GM11168 (cell line): ENCODE measurements around the gene RSPH9.

ENCODE experiments used
- in situ Hi-C: fragments of 300-500 bp; cut with MboI; formaldehyde crosslinking; loops from one replicate; pipeline ENCODE4 v1.12.0; 2022; ENCODE audit warnings: low sequenced_read_pairs; ENCODE audit not compliant: unreplicated experiment

RSPH9 gene

DNA sequence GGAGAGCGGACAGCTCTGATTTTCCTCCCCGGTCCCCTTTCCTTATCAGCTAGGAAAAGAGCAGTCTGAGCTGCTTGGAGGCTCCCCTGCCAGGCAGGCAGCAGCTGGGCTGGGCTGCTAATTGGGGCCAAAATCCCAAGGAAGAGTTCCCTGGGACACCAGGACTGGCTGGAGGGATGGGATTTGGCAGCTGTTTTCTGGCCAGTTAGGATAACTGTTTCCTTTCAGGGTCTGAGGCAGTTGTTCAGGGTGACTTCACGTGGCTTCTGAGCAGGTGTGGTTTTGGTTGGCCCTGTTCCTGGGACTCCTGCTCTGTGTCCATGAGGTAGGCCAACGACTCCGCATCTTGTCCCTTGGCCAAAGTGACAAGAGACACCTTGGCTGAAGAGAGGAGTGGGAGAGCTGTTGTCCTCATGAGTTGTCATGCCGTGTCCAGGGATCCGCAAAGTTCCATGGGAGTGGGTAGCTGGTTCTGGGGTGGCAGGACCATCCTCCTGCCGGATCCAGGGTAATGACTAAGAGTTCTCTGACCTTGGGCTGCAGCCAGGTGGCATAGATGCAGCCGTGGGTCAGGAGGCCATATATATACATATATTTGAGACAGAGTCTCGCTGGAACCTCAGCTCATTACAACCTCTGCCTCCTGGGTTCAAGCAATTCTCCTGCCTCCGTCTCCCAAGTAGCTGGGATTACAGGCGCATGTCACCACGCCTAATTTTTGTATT, 21.5 kb downstream of the RSPH9 start:
- in situ Hi-C loops, result loop anchor here (25.0 kb wide), 1 partner anchor 421 kb away; no protein-coding TSS in a partner anchor

DNA sequence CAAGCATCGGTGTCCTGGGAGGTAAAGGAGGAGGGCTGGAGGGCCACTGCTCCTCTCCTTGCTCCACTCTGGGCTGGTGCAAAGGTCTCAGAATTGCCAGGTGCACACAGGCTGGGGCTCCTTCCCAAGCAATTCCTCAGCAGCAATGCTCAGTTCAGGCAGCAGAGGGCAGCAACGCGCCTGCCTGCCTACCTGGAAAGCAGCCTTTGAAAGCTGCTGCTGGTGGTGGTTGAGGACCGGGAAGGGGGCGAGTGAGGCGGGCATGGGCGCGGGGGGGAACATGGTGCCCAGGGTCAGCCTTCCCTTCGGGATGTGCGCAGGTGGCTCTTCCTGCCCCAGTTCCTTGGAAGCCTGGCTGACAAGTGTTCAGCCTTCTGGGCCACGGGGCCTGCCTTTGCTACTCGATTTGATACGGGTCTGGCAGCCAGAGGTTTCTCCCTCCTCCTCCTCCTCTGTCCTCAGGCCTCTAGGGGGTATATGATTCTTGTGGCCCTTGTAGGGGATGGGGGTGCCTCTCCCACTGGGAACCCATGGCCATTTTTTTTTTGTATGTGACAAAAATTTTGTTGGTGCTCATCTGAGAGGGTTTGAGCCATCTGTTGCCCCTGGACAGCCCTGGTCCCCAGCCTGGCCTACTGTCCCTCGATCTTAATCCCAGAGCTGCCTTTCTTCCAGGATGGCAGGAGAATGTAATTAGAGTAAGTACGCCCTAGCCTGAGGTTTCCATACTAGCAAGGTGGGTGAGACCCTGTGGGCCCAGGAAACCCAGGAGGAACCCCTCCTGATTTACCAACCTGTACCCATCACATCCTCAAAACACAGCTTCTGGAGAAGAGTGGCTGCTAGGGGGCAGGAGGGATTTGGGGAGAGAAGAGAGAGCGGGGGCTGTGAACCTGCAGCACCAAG, 22.7 kb downstream of the RSPH9 start:
- in situ Hi-C loops, result loop anchor here (25.0 kb wide), 1 partner anchor 420 kb away; no protein-coding TSS in a partner anchor

DNA sequence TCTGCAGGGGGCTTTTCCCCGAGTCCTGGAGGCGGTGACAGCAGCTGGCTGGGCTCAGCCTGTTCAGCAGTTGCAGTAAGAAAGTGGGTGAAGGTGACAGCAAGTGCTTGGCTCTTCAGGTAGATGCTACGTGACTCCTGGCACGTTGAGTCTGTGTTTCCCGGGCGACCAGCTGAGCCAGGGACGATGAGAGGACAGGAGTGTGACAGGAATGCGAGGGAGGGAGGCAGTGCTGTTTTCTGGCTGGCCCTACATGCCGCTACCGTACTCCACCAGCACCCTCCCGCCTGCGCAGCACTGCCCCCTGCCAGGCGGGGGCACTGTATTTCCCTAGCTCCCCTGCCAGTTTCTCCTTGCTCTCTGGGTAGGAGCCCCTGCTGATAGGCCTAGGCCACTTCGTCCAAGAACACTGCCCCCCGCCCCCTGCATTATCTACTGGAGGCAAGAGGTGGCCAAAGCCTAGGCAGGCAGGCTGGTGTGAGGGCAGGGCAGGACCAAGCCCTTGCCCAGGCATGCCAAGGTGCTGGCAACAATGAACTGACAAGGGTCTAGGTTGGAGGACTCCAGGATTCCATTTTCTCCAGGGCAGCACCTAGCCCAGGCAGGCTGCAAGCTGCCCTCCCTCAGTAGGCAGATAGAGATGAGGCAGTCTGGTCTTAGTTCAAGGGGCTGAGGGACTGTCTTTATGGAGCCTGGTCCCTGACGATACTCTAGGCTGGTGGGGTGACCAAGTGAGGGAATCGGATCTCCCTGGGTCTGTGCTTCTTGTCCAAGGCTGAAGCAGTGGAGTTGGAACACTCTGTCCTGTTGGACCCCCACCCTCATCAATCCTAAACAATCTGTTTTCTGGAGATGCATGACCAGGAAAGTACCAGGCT, 23.6 kb downstream of the RSPH9 start:
- in situ Hi-C loops, result loop anchor here (25.0 kb wide), 1 partner anchor 419 kb away; no protein-coding TSS in a partner anchor

DNA sequence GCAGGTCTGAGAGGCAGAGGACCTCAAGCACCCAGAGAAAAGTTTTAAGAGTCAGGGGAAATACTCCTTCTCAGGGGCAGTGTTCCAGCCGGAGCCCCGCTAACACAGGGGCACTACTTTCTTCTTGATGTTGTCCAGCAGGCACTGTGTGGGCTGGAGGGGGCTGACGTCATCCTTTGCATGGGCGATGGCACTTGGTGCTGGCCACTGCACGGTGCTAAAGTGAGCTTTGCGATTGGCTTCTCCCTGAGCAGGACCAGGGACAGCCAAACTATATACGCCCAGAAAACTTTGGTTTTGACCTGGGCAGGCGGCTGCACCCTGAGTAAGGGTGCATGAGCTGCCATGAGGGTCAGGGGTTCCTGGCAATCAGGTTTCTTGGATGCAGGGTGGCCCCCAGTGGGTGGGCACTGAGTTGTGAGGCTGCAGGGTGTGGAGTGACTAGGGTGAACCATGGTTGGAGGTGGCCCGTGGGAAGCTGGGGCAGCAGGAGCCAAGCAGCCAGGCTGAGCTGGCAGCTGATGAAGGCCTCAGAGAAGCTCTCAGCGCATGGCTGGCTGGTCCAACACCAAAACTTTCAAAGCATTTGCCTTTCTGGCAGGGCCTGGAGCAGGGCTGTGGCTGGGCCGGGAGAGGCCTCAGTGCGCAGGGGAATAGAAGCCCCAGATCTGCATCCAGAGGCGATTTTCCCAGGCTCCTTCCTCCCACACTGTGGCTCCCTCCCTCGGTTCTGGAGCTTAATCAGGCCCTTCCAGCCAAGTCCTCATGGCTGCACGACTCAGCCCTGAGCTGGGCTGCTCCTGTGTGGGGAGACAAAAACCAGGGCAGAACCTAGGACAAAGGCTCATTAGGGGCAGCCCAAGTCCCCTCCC, 24.4 kb downstream of the RSPH9 start:
- in situ Hi-C loops, result loop anchor here (25.0 kb wide), 1 partner anchor 418 kb away; no protein-coding TSS in a partner anchor

GRCh38 chr6:43669922-43670622, 25.2 kb downstream of the RSPH9 start:
- in situ Hi-C loops, result loop anchor here (25.0 kb wide), 1 partner anchor 417 kb away; no protein-coding TSS in a partner anchor

DNA sequence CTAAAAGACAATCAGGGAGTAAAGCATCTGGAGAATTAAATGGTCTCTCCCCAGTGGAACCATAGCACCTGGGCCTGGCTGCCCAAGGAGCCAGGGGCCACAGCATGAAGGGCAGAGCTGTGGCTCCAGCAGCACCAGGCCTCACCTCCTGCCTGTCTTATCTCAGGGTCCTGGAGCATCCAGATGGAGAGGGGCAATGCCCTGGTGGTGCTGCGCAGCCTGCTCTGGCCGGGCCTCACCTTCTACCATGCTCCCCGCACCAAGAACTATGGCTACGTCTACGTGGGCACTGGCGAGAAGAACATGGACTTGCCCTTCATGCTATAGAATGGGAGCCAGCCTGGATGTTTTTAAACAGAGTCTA, 25.8 kb downstream of the RSPH9 start:
- in situ Hi-C loops, result loop anchor here (25.0 kb wide), 1 partner anchor 417 kb away; no protein-coding TSS in a partner anchor

DNA sequence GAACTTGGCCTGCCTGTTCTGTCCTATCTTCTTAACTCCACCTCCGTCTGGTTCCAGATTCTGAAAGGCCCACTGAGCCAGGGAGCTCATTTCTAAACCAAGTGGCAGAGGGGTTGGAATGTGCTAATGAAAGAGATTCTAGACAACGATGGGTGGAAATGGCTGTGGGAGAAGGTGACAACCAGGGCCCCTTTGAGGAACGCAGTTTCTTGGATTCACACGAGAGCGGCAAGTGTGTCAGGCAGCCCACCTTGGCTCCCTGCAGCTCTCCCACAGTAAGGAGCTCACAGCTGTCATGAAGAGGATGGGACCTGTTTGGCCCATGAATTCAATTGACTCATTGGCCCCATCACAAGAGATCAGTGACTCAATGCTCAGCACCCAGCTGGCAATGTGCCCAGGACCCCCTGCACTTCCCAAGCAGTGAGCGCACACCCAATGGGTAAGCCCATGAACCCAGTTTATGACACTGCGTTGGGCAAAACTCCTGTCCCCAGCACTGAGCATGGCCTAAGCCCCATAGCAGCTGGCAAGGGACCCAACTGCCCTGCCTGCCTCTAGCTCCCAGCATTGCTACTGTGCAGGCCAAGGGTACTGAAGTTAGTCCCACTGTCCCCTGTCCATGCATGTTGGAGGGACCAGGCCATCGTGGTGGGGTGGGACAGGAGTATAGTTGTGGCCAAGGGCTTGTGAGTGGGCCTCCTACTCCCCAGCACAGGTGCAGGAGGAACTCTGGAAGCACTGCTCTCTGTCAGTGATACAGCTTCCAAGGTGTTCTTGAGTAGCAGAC, 26.4 kb downstream of the RSPH9 start:
- in situ Hi-C loops, result loop anchor here (25.0 kb wide), 1 partner anchor 416 kb away; no protein-coding TSS in a partner anchor

DNA sequence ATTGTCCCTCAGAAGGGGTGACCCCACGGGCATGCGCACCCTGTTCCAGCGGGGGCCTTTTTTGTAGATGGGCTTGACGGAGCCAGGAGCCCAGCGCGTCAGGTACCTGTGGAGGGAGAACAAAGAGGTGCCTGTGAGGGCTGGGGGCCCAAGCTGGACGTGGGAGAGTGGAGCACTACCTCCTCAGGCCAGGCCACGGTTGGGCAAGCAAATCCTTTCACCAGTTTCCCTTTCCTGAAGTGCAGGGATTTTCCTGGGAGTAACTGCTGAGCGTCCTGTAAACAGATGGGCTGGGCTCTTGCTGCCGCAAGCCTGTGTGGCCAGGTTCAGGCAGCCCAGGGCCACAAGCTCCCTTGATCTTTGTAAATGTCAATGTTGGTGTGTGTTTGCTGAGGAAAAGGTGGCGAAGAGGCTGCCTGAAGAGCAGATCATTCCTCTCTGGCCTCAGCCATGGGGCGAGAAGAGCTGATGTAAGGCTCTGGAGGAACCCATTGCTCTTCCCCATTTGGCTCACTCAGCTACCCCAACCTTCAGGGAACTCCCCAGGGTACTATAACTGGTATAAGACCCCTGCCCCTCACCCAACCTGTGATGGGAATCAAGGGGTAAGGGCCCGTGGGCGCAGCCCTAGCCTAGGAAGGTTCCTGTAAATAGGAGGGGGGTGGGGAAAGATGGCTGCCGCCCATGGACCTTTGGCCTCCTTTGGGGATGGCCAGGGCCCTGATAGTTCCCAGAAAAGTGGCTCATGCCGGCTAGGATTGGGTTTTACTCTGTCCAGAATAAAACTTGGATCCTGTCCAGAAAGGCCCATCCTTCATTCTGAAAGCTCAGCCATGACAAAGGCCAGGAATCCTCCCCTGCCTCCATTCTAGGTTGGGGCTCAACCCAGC, 27.2 kb downstream of the RSPH9 start:
- in situ Hi-C loops, result loop anchor here (25.0 kb wide), 1 partner anchor 415 kb away; no protein-coding TSS in a partner anchor

- in situ Hi-C loops, result loop anchor here (25.0 kb wide), 1 partner anchor 414 kb away; no protein-coding TSS in a partner anchor
Measured at GRCh38 chr6:43673444-43674084, 28.7 kb downstream of the RSPH9 start.

DNA sequence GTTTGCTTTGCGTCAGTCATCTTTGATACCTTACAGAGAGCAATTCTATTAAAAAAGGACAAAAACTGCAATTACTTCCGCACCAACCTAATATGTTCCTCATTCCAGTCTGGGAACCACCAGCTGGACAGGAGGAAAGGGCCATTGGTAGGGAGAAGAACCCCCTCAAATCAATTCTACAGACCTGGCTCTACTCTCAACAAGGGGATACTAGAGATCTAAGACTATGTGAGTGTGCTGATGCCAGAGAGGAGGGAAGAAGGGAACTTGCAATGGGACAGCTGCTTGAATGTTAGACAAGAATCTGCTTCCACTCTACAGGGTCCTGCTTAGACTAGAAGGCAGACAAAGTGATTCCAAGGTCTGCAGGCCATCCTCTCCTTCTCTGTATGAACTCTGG, 29.5 kb downstream of the RSPH9 start:
- in situ Hi-C loops, result loop anchor here (25.0 kb wide), 1 partner anchor 413 kb away; no protein-coding TSS in a partner anchor

GRCh38 chr6:43674921-43675320, 30.1 kb downstream of the RSPH9 start:
- in situ Hi-C loops, result loop anchor here (25.0 kb wide), 1 partner anchor 412 kb away; no protein-coding TSS in a partner anchor

DNA sequence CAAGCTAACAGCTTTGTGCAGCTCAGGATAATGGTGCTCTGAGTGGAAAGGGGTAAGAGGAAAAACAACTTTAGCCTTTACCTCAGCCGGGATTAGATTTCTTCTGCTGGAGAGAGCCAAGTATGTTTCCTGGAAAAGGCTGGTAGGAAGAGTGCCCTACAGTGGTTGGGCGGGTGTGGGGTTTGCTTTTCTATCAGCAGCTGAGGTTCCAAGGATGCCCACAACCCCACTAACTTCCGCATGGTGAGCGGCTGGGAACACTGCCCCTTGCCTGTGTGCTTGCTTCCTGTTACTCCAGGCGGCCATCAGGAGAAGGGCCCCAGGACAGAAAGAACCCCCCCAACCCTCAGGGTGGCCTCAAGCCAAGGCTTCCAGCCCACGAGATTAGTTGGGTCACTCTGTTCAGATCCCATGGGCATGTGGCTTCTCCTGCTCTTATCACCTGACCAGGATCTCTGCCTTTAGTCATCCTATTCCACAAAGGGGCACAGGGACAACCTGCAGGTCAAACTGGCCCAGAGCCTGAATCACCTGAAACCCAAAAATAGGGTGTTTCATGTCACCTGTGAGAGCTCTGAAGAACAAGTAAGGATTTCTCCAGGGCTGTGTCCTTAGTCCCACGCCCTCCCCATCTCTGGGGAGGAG, 32.2 kb downstream of the RSPH9 start:
- in situ Hi-C loops, result no loop called here

- in situ Hi-C loops, result no loop called here
Measured at GRCh38 chr6:43677759-43678158, 32.9 kb downstream of the RSPH9 start.

GRCh38 chr6:43678341-43678740, 33.5 kb downstream of the RSPH9 start:
- in situ Hi-C loops, result no loop called here

GRCh38 chr6:43679057-43679456, 34.2 kb downstream of the RSPH9 start:
- in situ Hi-C loops, result no loop called here
